ENCODE measurements around the gene ALDH1A3. TPM values are rescaled to one million over a fixed set of nuclear protein-coding genes. Genes with fewer than 3 reads are reported as not detected.

Gene ALDH1A3
- total and polyA plus RNA-seq, 2 of the 13 experiments (the other 11 are each of a cell fraction or from before 2014, with no cell fraction given) = not detected

GRCh38 chr15:100885116-100885515, 5.5 kb downstream of the ALDH1A3 start (continued):
- TF ChIP-seq SOX5 (CRISPR knock-in tag; IDR thresholded peaks at IDR 0.05; ENCODE audit: borderline replicate concordance) = no peak

GRCh38 chr15:100885811-100886210, 6.2 kb downstream of the ALDH1A3 start:
- BruUV-seq (replicated peaks) = no TSS peak
- ChIA-PET CTCF (ENCODE audit: low intra/inter-chr PET ratio, low total read pairs) (no interaction called here), POLR2A (no interaction called here)
- no peak overlapping the region for H2AFZ ChIP-seq (ENCODE audit: low read length)
- H3K27me3 ChIP-seq (ENCODE audit: control insufficient read depth in 1 of 2, insufficient read depth in 2 of 2, low read length in 2 of 2) = peaks cover 9 to 91% of the 10 kb centered on the region in 2 experiments
- 18% methylated on average over 7 of the region's 7 CpGs for WGBS (ENCODE audit: low lambda C conversion rate)
- no peak overlapping the region for H3K4me2 ChIP-seq (ENCODE audit: low read depth, low read length)
- no peak for FAIRE-seq
- no peaks in the 10 kb centered on the region for H3K79me2 ChIP-seq (ENCODE audit: insufficient read depth, low read length)
- DNase-seq (ENCODE audit: low spot score) = no peak
- in situ Hi-C loops (cut with HindIII; ENCODE audit: extremely low pct_ligation_motif_present, low pct_unique_long_range_greater_than_20kb) = no loop called here
- H4K20me1 ChIP-seq (ENCODE audit: insufficient read depth, low read length) = no peaks in the 10 kb centered on the region
- no peaks in the 10 kb centered on the region for H3K4me1 ChIP-seq (ENCODE audit: insufficient read depth, low read length)
- no peak overlapping the region for H3K27ac ChIP-seq (ENCODE audit: extremely low read length, insufficient read depth, low read length)
- H3K9ac ChIP-seq (ENCODE audit: insufficient read depth, low read depth, low read length) = no peak overlapping the region
- intact Hi-C loops (cut with micrococcal nuclease; ENCODE audit: unreplicated experiment) = no loop called here
- H3K36me3 ChIP-seq (replicated peaks in 1 of 2; ENCODE audit: control insufficient read depth in 1 of 2, insufficient read depth in 2 of 2, low read length in 2 of 2) = no peaks in the 10 kb centered on the region
- no peak for ATAC-seq
- H3K9me3 ChIP-seq (ENCODE audit: low read length) = no peaks in the 10 kb centered on the region
- TF ChIP-seq DBP (CRISPR knock-in tag; IDR thresholded peaks at IDR 0.05; ENCODE audit: not compliant biosample characterization) (no peak), ZNF775 (CRISPR knock-in tag; IDR thresholded peaks at IDR 0.05; ENCODE audit: borderline replicate concordance) (no peak), SIN3B (IDR thresholded peaks at IDR 0.05; ENCODE audit: low read length) (no peak), ZSCAN5A (CRISPR knock-in tag; IDR thresholded peaks at IDR 0.05; ENCODE audit: borderline replicate concordance) (no peak), ZNF772 (CRISPR knock-in tag; IDR thresholded peaks at IDR 0.05) (no peak), TERF1 (CRISPR knock-in tag; IDR thresholded peaks at IDR 0.05) (no peak), PPARG (CRISPR knock-in tag; conservative IDR thresholded peaks at IDR 0.05) (no peak), ZNF251 (CRISPR knock-in tag; IDR thresholded peaks at IDR 0.05) (no peak), MLX (CRISPR knock-in tag; IDR thresholded peaks at IDR 0.05) (no peak), ZKSCAN5 (CRISPR knock-in tag; IDR thresholded peaks at IDR 0.05) (no peak), ZNF136 (CRISPR knock-in tag; IDR thresholded peaks at IDR 0.05; ENCODE audit: low read depth) (no peak), NR3C1 (CRISPR knock-in tag; IDR thresholded peaks at IDR 0.05) (no peak)
- no peak overlapping the region for H3K4me3 ChIP-seq (replicated peaks in 1 of 3; ENCODE audit: insufficient read depth in 1 of 3, low read depth in 2 of 3, low read length in 3 of 3)
